Kasumi-1 (cell line): Measurements from ENCODE around the gene EFTUD2.
"Not testable (repeated sequence)": the region's sequence is repeated elsewhere in the genome, so short reads cannot be mapped to it uniquely, and the experiment has no call there.

Experiments
- DNase-seq, 2 experiments: peaks; one replicate each; lab custom pipeline; 2025; lab: John Stamatoyannopoulos, UW

EFTUD2 gene

GRCh38 chr17:44848961-44849489, 50.2 kb downstream of the EFTUD2 start:
- no peak for DNase-seq

- no peak for DNase-seq
Observed at GRCh38 chr17:44848257-44848795, 50.9 kb downstream of the EFTUD2 start.

GRCh38 chr17:44847586-44847985, 51.7 kb downstream of the EFTUD2 start, which contains the start of gene HIGD1B:
Gene HIGD1B (plus strand): TSS chr17:44847883. CDS start chr17:44848153, 270 bp downstream.
- no peak for DNase-seq

- DNase-seq: no peak
Observed at GRCh38 chr17:44846206-44846605, 53.0 kb downstream of the EFTUD2 start.

GRCh38 chr17:44844390-44844830, 54.8 kb downstream of the EFTUD2 start:
- no peak for DNase-seq

- no peak for DNase-seq
Observed at GRCh38 chr17:44842748-44843147, 56.5 kb downstream of the EFTUD2 start.

- DNase-seq: no peak
Observed at GRCh38 chr17:44840936-44841335, 58.3 kb downstream of the EFTUD2 start.

GRCh38 chr17:44840274-44840673, 59.0 kb downstream of the EFTUD2 start:
- no peak for DNase-seq

GRCh38 chr17:44837196-44837595, 62.0 kb downstream of the EFTUD2 start:
- DNase-seq: no peak

GRCh38 chr17:44832805-44833204, 66.4 kb downstream of the EFTUD2 start:
- DNase-seq: no peak

- DNase-seq: no peak
Observed at GRCh38 chr17:44831371-44831770, 67.9 kb downstream of the EFTUD2 start.

- DNase-seq: no peak
Observed at GRCh38 chr17:44830359-44831288, 68.6 kb downstream of the EFTUD2 start.

GRCh38 chr17:44829523-44830358, 69.5 kb downstream of the EFTUD2 start, which contains the start of gene GJC1:
Gene GJC1 (minus strand): TSS chr17:44830287. CDS start chr17:44805817, 24,470 bp downstream.
- DNase-seq: no peak

GRCh38 chr17:44828919-44829522, 70.2 kb downstream of the EFTUD2 start:
- no peak for DNase-seq

GRCh38 chr17:44827863-44828262, 71.4 kb downstream of the EFTUD2 start:
- DNase-seq: no peak

- DNase-seq: no peak
Observed at GRCh38 chr17:44826123-44826790, 73.0 kb downstream of the EFTUD2 start.

- not testable (repeated sequence) for DNase-seq
Observed at GRCh38 chr17:44825236-44825635, 74.0 kb downstream of the EFTUD2 start.

- DNase-seq: no peak
Observed at GRCh38 chr17:44820631-44821212, 78.5 kb downstream of the EFTUD2 start.

- not testable (repeated sequence) for DNase-seq
Observed at GRCh38 chr17:44818508-44818907, 80.7 kb downstream of the EFTUD2 start.

- no peak for DNase-seq
Observed at GRCh38 chr17:44812263-44812662, 87.0 kb downstream of the EFTUD2 start.
